SK-N-SH (cell line): Measurements from ENCODE around the gene NBEAL1. TPM values are rescaled to one million over a fixed set of nuclear protein-coding genes. Genes with fewer than 3 reads are reported as not detected.
A peak's percentile ranks its signal among the peaks of the same experiment; 100 is the strongest.

Experiments used
- CTCF ChIA-PET: fragments of 300-600, 350-600 bp; formaldehyde crosslinking; extraction: SDS; loops from one replicate; lab custom pipeline; 2021; lab: Yijun Ruan, JAX
- POLR2A ChIA-PET: fragments of 350-600 bp; sonication (Branson Sonifier 250); formaldehyde crosslinking; extraction: SDS; loops from one replicate; lab custom pipeline; 2020; ENCODE audit warnings: antibody characterized with exemption, inconsistent platforms; lab: Yijun Ruan, JAX
- DNase-seq: peaks from one replicate; pipeline ENCODE4 v3.0.0; 2012
- H2AFZ ChIP-seq: fragments of 200-600 bp; sonication (generic); 2 replicates; pipeline ENCODE4 v1.8.1; 2016; ENCODE audit warnings: antibody characterized with exemption, mild to moderate bottlenecking, low read depth
- H3F3A ChIP-seq: fragments of 200-600 bp; sonication (generic); replicated peaks from 2 replicates; pipeline ENCODE3; 2016; ENCODE audit warnings: antibody characterized with exemption, mild to moderate bottlenecking; ENCODE audit not compliant: insufficient read depth
- H3K27ac ChIP-seq, 2 experiments: fragments of 200-500 bp in 1 of 2; fragments of 200-600 bp in 1 of 2; sonication (Bioruptor generic) in 1 of 2; sonication (generic), shearing (Covaris generic) in 1 of 2; 2 replicates each; pipeline versions ENCODE4 v1.5.1 to v1.6.1; 2014 to 2016; ENCODE audit warnings: low read depth in 2 of 2, inconsistent platforms in 1 of 2, low read length in 1 of 2, mild to moderate bottlenecking in 1 of 2, mixed read lengths in 1 of 2
- H3K27me3 ChIP-seq: fragments of 200-600 bp; sonication (generic), shearing (Covaris generic); 2 replicates; pipeline ENCODE4 v1.6.1; 2016; ENCODE audit warnings: mixed run types; ENCODE audit not compliant: insufficient read depth
- H3K36me3 ChIP-seq, 2 experiments: fragments of 200-500 bp in 1 of 2; fragments of 200-600 bp in 1 of 2; sonication (Bioruptor generic) in 1 of 2; sonication (generic) in 1 of 2; replicated peaks in 1 of 2; 2 replicates each; pipeline versions ENCODE3 to v1.5.1; 2014 to 2016; ENCODE audit warnings: low read length in 1 of 2, mild to moderate bottlenecking in 1 of 2; ENCODE audit not compliant: insufficient read depth in 2 of 2, control insufficient read depth in 1 of 2
- H3K4me1 ChIP-seq, 2 experiments: fragments of 200-500 bp in 1 of 2; fragments of 200-600 bp in 1 of 2; sonication (Bioruptor generic) in 1 of 2; sonication (generic), shearing (Covaris generic) in 1 of 2; 2 replicates each; pipeline versions ENCODE4 v1.5.1 to v1.6.1; 2014 to 2016; ENCODE audit warnings: low read depth in 1 of 2, low read length in 1 of 2, mixed run types in 1 of 2; ENCODE audit not compliant: insufficient read depth in 2 of 2, control insufficient read depth in 1 of 2
- H3K4me2 ChIP-seq: fragments of 200-600 bp; sonication (generic), shearing (Covaris generic); 2 replicates; pipeline ENCODE4 v1.6.1; 2017; ENCODE audit warnings: mixed run types
- H3K4me3 ChIP-seq, 2 experiments: fragments of 200-500 bp in 1 of 2; fragments of 200-600 bp in 1 of 2; sonication (Bioruptor generic) in 1 of 2; sonication (generic), shearing (Covaris generic) in 1 of 2; 2 replicates each; pipeline versions ENCODE4 v1.5.1 to v1.8.1; 2014 to 2016; ENCODE audit warnings: low read depth in 2 of 2, inconsistent platforms in 1 of 2, low read length in 1 of 2, mild to moderate bottlenecking in 1 of 2, mixed read lengths in 1 of 2, moderate library complexity in 1 of 2
- H3K79me2 ChIP-seq: fragments of 200-600 bp; sonication (generic); 2 replicates; pipeline ENCODE4 v1.8.1; 2017; ENCODE audit warnings: mild to moderate bottlenecking; ENCODE audit not compliant: insufficient read depth
- H3K9ac ChIP-seq: fragments of 200-600 bp; sonication (generic); 2 replicates; pipeline ENCODE4 v1.6.1; 2017; ENCODE audit warnings: mixed run types
- H3K9me2 ChIP-seq: fragments of 200-600 bp; sonication (generic); 2 replicates; pipeline ENCODE4 v1.6.1; 2017; ENCODE audit warnings: mixed run types
- H3K9me3 ChIP-seq: fragments of 200-600 bp; sonication (generic); 2 replicates; pipeline ENCODE4 v1.6.1; 2017; ENCODE audit warnings: mixed run types, mild to moderate bottlenecking, moderate library complexity
- H4K20me1 ChIP-seq: fragments of 200-600 bp; sonication (generic); 2 replicates; pipeline ENCODE4 v1.6.1; 2017; ENCODE audit warnings: mild to moderate bottlenecking, mixed run types; ENCODE audit not compliant: insufficient read depth
- CHD2 ChIP-seq: fragments of 150-350 bp; IDR thresholded peaks from 2 replicates; pipeline ENCODE4 v1.6.1; 2018; ENCODE audit warnings: low read length; ENCODE audit not compliant: partially characterized antibody
- ELF1 ChIP-seq: IDR thresholded peaks from 2 replicates; pipeline ENCODE4 v1.4.0; 2012
- EP300 ChIP-seq, 2 experiments: IDR thresholded peaks; 2 replicates each; pipeline versions ENCODE4 v1.4.0 to v1.6.1; 2012; ENCODE audit warnings: borderline replicate concordance in 1 of 2, low read depth in 1 of 2, low read length in 1 of 2
- EZH2phosphoT487 ChIP-seq: fragments of 200-600 bp; sonication (generic); IDR thresholded peaks from 2 replicates; pipeline ENCODE4 v1.6.1; 2017; ENCODE audit warnings: low read depth, mixed run types, mild to moderate bottlenecking, antibody characterized with exemption, moderate library complexity, borderline replicate concordance
- FOSL2 ChIP-seq: IDR thresholded peaks from 2 replicates; pipeline ENCODE4 v1.4.0; 2012; ENCODE audit warnings: low read depth, mild to moderate bottlenecking, moderate library complexity, borderline replicate concordance
- FOXM1 ChIP-seq: IDR thresholded peaks from 2 replicates; pipeline ENCODE4 v1.4.0; 2012; ENCODE audit warnings: low read depth, mild to moderate bottlenecking
- GATA2 ChIP-seq: sonication (generic); formaldehyde crosslinking; IDR thresholded peaks from 2 replicates; pipeline ENCODE4 v1.5.0; 2020; ENCODE audit warnings: mild to moderate bottlenecking, missing genetic modification reagents
- MEF2A ChIP-seq: IDR thresholded peaks from 2 replicates; pipeline ENCODE4 v1.4.0; 2012; ENCODE audit warnings: low read depth, borderline replicate concordance
- MXI1 ChIP-seq: IDR thresholded peaks from 2 replicates; pipeline ENCODE4 v1.6.1; 2012; ENCODE audit warnings: mild to moderate bottlenecking, low read depth, low read length, improper control_type of control experiment
- POLR2AphosphoS5 ChIP-seq: IDR thresholded peaks from 2 replicates; pipeline ENCODE4 v1.6.1; 2012; ENCODE audit warnings: low read depth, low read length
- RAD21 ChIP-seq: IDR thresholded peaks from 2 replicates; pipeline ENCODE4 v1.6.1; 2012; ENCODE audit warnings: mild to moderate bottlenecking, low read length
- RCOR1 ChIP-seq: fragments of 150-350 bp; IDR thresholded peaks from 2 replicates; pipeline ENCODE4 v1.6.1; 2017; ENCODE audit warnings: antibody characterized with exemption, low read length
- RXRA ChIP-seq: IDR thresholded peaks from 2 replicates; pipeline ENCODE4 v1.4.0; 2012; ENCODE audit warnings: low read depth, mild to moderate bottlenecking, borderline replicate concordance
- TAF1 ChIP-seq: IDR thresholded peaks from 2 replicates; pipeline ENCODE4 v1.6.1; 2012; ENCODE audit warnings: low read depth, mild to moderate bottlenecking, low read length, moderate library complexity, borderline replicate concordance
- TCF12 ChIP-seq: IDR thresholded peaks from 2 replicates; pipeline ENCODE4 v1.4.0; 2012
- TEAD4 ChIP-seq: IDR thresholded peaks from 2 replicates; pipeline ENCODE4 v1.4.0; 2012; ENCODE audit warnings: mild to moderate bottlenecking, borderline replicate concordance; ENCODE audit not compliant: insufficient read depth
- WGBS: methylation state at CpG from one replicate; pipeline ENCODE4 v1.1.6; 2017; ENCODE audit warnings: low lambda C conversion rate; 5-methylcytosine and 5-hydroxymethylcytosine counted together
- polyA plus RNA-seq, 3 experiments: library from polyadenylated mRNA; depleted of rRNA; stranded (reverse); fragments of >200 nt; gene quantifications; 2 replicates each; pipeline ENCODE4 v1.2.3, GENCODE V29; 2012
- TF ChIP-seq, protein P1 (sequence below): fragments of 150-350 bp; IDR thresholded peaks from 2 replicates; pipeline ENCODE4 v1.6.1; 2016; ENCODE audit warnings: mild to moderate bottlenecking, low read depth, low read length
- TF ChIP-seq, protein P2 (sequence below): fragments of 200-600 bp; sonication (generic); IDR thresholded peaks from 2 replicates; pipeline ENCODE4 v1.6.1; 2017; ENCODE audit warnings: antibody characterized with exemption, mild to moderate bottlenecking, moderate library complexity
- TF ChIP-seq, protein P3 (sequence below): IDR thresholded peaks from 2 replicates; pipeline ENCODE4 v1.4.0; 2012; ENCODE audit warnings: low read depth, borderline replicate concordance
- TF ChIP-seq, protein P4 (sequence below): fragments of 150-350 bp; IDR thresholded peaks from 2 replicates; pipeline ENCODE4 v1.6.1; 2017; ENCODE audit warnings: antibody characterized with exemption, low read length, low read depth, borderline replicate concordance
- TF ChIP-seq, protein P5 (sequence below): IDR thresholded peaks from 2 replicates; pipeline ENCODE4 v1.6.1; 2012; ENCODE audit warnings: mild to moderate bottlenecking, low read depth, low read length, moderate library complexity

The NBEAL1 gene
- polyA plus RNA-seq, 1 of the 3 experiments (the other 2 are of a cell fraction) = 3.3 TPM

DNA sequence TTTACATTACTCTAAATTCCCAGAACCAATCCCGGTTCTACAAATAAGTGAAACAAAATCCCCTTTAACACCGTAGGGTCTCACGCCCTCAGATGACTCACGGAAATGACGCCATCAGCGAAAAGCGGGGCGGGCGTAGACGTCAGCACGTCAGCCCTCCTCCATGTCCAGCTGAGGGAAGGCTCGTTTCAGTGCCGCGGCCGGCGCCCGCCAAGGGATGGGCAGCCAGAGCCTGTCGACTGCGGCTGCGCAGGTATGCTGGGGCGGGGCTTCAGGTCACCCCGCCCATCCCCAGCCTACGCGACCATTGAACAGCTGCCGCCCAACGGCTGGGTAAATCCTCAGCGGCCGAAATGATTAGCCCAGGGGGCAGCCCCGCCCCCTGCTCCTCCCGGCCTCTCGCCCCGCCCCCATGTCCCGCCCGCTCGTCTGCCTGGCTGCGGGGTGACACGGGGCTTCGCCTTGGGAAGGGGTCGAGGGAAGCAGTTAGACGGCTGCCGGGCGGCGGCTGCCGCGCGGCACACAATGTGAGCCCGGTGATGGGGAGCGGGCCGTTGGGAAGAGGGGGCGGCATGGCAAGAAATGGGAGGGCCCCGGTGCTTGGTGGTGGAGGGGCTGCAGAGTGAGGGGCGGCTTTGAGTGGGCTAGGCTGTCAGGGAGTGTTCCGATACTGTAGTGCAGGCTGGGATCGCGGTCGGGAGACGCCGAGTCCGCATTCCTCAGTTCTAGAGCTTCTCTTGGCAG, at the start of gene NBEAL1 (continued):
- TF ChIP-seq, protein P1, sequence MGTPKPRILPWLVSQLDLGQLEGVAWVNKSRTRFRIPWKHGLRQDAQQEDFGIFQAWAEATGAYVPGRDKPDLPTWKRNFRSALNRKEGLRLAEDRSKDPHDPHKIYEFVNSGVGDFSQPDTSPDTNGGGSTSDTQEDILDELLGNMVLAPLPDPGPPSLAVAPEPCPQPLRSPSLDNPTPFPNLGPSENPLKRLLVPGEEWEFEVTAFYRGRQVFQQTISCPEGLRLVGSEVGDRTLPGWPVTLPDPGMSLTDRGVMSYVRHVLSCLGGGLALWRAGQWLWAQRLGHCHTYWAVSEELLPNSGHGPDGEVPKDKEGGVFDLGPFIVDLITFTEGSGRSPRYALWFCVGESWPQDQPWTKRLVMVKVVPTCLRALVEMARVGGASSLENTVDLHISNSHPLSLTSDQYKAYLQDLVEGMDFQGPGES = no peak

DNA sequence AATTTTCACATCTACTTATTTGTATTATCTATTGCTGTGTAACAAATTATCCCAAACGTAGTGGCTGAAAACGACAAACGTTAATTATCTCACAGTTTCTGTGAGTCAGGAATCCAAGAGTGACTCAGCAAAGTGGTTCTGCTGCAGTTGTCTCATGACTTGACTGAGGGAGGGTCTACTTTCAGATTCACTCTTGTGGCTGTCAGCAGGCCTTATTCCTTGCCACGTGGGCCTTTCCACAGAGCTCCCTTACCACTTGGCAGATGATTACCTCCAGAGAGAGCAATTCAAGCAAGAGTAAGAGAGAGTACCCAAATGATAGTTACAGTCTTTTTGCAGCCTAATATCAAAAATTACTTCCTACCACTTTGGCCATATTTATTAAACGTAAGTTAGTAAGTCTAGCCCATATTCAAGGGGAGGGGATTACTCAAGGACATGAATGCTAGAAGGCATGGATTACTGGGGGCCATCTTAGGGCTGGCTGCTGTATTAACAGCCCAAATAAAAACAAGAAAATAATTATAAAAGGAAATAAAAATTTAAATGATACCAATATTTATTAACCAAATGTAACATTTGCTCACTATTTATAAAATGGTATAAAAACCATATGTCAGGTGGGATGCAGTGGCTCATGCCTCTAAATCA, 48.7 kb upstream of the NBEAL1 start:
- no peak for DNase-seq
- no peaks in the 10 kb centered on the region for H3K79me2 ChIP-seq
- H3K9me2 ChIP-seq = no peaks in the 10 kb centered on the region
- no peaks in the 10 kb centered on the region for H3K4me1 ChIP-seq
- 77% methylated on average over 5 of the region's 5 CpGs for WGBS
- no peak overlapping the region for H3K27ac ChIP-seq
- peak overlapping the region; percentile 16; the same call in 1 of the 2 replicates for H2AFZ ChIP-seq
- POLR2A ChIA-PET = no interaction called here
- H3K4me3 ChIP-seq = no peak overlapping the region
- H3K9ac ChIP-seq = no peak overlapping the region
- H3K27me3 ChIP-seq = no peaks in the 10 kb centered on the region
- H3K36me3 ChIP-seq = peaks cover 5 to 23% of the 10 kb centered on the region in 2 experiments
- CTCF ChIA-PET = no interaction called here
- H3K9me3 ChIP-seq = no peaks in the 10 kb centered on the region
- no peaks in the 10 kb centered on the region for H4K20me1 ChIP-seq
- H3K4me2 ChIP-seq = no peak overlapping the region
- H3F3A ChIP-seq = peaks cover 6% of the 10 kb centered on the region
- TF ChIP-seq TEAD4 (no peak), CHD2 (no peak), MEF2A (no peak), ELF1 (no peak), RXRA (no peak), EP300 (IDR thresholded peaks at IDR 0.05; ENCODE audit: borderline replicate concordance in 1 of 2, low read depth in 1 of 2, low read length in 1 of 2) (no peak), EZH2phosphoT487 (no peak), TCF12 (no peak), FOSL2 (no peak), RCOR1 (no peak), RAD21 (no peak), GATA2 (no peak), POLR2AphosphoS5 (no peak), TAF1 (no peak), FOXM1 (no peak), MXI1 (no peak)
- TF ChIP-seq, protein P2, sequence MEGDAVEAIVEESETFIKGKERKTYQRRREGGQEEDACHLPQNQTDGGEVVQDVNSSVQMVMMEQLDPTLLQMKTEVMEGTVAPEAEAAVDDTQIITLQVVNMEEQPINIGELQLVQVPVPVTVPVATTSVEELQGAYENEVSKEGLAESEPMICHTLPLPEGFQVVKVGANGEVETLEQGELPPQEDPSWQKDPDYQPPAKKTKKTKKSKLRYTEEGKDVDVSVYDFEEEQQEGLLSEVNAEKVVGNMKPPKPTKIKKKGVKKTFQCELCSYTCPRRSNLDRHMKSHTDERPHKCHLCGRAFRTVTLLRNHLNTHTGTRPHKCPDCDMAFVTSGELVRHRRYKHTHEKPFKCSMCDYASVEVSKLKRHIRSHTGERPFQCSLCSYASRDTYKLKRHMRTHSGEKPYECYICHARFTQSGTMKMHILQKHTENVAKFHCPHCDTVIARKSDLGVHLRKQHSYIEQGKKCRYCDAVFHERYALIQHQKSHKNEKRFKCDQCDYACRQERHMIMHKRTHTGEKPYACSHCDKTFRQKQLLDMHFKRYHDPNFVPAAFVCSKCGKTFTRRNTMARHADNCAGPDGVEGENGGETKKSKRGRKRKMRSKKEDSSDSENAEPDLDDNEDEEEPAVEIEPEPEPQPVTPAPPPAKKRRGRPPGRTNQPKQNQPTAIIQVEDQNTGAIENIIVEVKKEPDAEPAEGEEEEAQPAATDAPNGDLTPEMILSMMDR = no peak
- TF ChIP-seq, protein P3, sequence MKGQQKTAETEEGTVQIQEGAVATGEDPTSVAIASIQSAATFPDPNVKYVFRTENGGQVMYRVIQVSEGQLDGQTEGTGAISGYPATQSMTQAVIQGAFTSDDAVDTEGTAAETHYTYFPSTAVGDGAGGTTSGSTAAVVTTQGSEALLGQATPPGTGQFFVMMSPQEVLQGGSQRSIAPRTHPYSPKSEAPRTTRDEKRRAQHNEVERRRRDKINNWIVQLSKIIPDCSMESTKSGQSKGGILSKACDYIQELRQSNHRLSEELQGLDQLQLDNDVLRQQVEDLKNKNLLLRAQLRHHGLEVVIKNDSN = no peak
- TF ChIP-seq, protein P4, sequence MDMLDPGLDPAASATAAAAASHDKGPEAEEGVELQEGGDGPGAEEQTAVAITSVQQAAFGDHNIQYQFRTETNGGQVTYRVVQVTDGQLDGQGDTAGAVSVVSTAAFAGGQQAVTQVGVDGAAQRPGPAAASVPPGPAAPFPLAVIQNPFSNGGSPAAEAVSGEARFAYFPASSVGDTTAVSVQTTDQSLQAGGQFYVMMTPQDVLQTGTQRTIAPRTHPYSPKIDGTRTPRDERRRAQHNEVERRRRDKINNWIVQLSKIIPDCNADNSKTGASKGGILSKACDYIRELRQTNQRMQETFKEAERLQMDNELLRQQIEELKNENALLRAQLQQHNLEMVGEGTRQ = no peak
- TF ChIP-seq, protein P5, sequence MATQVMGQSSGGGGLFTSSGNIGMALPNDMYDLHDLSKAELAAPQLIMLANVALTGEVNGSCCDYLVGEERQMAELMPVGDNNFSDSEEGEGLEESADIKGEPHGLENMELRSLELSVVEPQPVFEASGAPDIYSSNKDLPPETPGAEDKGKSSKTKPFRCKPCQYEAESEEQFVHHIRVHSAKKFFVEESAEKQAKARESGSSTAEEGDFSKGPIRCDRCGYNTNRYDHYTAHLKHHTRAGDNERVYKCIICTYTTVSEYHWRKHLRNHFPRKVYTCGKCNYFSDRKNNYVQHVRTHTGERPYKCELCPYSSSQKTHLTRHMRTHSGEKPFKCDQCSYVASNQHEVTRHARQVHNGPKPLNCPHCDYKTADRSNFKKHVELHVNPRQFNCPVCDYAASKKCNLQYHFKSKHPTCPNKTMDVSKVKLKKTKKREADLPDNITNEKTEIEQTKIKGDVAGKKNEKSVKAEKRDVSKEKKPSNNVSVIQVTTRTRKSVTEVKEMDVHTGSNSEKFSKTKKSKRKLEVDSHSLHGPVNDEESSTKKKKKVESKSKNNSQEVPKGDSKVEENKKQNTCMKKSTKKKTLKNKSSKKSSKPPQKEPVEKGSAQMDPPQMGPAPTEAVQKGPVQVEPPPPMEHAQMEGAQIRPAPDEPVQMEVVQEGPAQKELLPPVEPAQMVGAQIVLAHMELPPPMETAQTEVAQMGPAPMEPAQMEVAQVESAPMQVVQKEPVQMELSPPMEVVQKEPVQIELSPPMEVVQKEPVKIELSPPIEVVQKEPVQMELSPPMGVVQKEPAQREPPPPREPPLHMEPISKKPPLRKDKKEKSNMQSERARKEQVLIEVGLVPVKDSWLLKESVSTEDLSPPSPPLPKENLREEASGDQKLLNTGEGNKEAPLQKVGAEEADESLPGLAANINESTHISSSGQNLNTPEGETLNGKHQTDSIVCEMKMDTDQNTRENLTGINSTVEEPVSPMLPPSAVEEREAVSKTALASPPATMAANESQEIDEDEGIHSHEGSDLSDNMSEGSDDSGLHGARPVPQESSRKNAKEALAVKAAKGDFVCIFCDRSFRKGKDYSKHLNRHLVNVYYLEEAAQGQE = no peak
